ENCODE results near the gene SCRN1.
"Not testable (repeated sequence)": the region's sequence is repeated elsewhere in the genome, so short reads cannot be mapped to it uniquely, and the experiment has no call there.

SCRN1 gene

GRCh38 chr7:29926216-29926615 lies 63.4 kb downstream of the SCRN1 start:
- DNase-seq (ENCODE audit: low spot score) = no peak

- DNase-seq (ENCODE audit: low spot score) = no peak
Observed at GRCh38 chr7:29924684-29925083, 64.9 kb downstream of the SCRN1 start.

GRCh38 chr7:29924006-29924405 lies 65.6 kb downstream of the SCRN1 start:
- DNase-seq (ENCODE audit: low spot score) = no peak

GRCh38 chr7:29922921-29923700 lies 66.5 kb downstream of the SCRN1 start:
- DNase-seq (ENCODE audit: low spot score) = no peak

GRCh38 chr7:29921404-29922010 lies 68.1 kb downstream of the SCRN1 start:
- peak; percentile 69 for DNase-seq (ENCODE audit: low spot score)

- no peak for DNase-seq (ENCODE audit: low spot score)
Observed at GRCh38 chr7:29920491-29920890, 69.1 kb downstream of the SCRN1 start.

GRCh38 chr7:29919790-29920189 lies 69.8 kb downstream of the SCRN1 start:
- DNase-seq (ENCODE audit: low spot score) = no peak

- DNase-seq (ENCODE audit: low spot score) = no peak
Observed at GRCh38 chr7:29918850-29919249, 70.8 kb downstream of the SCRN1 start.

- no peak for DNase-seq (ENCODE audit: low spot score)
Observed at GRCh38 chr7:29917641-29918040, 72.0 kb downstream of the SCRN1 start.

GRCh38 chr7:29915481-29916215 lies 74.0 kb downstream of the SCRN1 start:
- DNase-seq (ENCODE audit: low spot score) = no peak

- DNase-seq (ENCODE audit: low spot score) = no peak
Observed at GRCh38 chr7:29914180-29914579, 75.4 kb downstream of the SCRN1 start.

GRCh38 chr7:29906200-29907022 lies 83.2 kb downstream of the SCRN1 start:
- no peak for DNase-seq (ENCODE audit: low spot score)

- DNase-seq (ENCODE audit: low spot score) = no peak
Observed at GRCh38 chr7:29900745-29901144, 88.9 kb downstream of the SCRN1 start.

GRCh38 chr7:29898301-29898700 lies 91.3 kb downstream of the SCRN1 start:
- no peak for DNase-seq (ENCODE audit: low spot score)

- no peak for DNase-seq (ENCODE audit: low spot score)
Observed at GRCh38 chr7:29896685-29897411, 92.8 kb downstream of the SCRN1 start.

GRCh38 chr7:29895559-29895958 lies 94.0 kb downstream of the SCRN1 start:
- DNase-seq (ENCODE audit: low spot score) = no peak

- no peak for DNase-seq (ENCODE audit: low spot score)
Observed at GRCh38 chr7:29894256-29894655, 95.3 kb downstream of the SCRN1 start.

- no peak for DNase-seq (ENCODE audit: low spot score)
Observed at GRCh38 chr7:29893351-29893965, 96.1 kb downstream of the SCRN1 start.

- DNase-seq (ENCODE audit: low spot score) = no peak
Observed at GRCh38 chr7:29892231-29892630, 97.4 kb downstream of the SCRN1 start.

GRCh38 chr7:29891766-29892165 lies 97.8 kb downstream of the SCRN1 start:
- no peak for DNase-seq (ENCODE audit: low spot score)

GRCh38 chr7:29890786-29891185 lies 98.8 kb downstream of the SCRN1 start:
- DNase-seq (ENCODE audit: low spot score) = not testable (repeated sequence)

Measured in AG20443 (cell line).